HG02763 (cell line): ENCODE measurements around the gene ADCK2.
A peak's percentile ranks its signal among the peaks of the same experiment; 100 is the strongest.
"Not testable (repeated sequence)": the region's sequence is repeated elsewhere in the genome, so short reads cannot be mapped to it uniquely, and the experiment has no call there.

Experiments used
- ATAC-seq: cut with Tn5 transposase; IDR thresholded peaks from one replicate; pipeline ENCODE4 v1.9.1; 2021; ENCODE audit warnings: mild to moderate bottlenecking, moderate library complexity; ENCODE audit not compliant: unreplicated experiment

The ADCK2 gene

GRCh38 chr7:140693849-140694248, 21.1 kb downstream of the ADCK2 start:
- not testable (repeated sequence) for ATAC-seq

- ATAC-seq = no peak
These were observed 21.8 kb downstream of the ADCK2 start for GRCh38 chr7:140694592-140694991.

- no peak for ATAC-seq
These were observed 22.6 kb downstream of the ADCK2 start for GRCh38 chr7:140695381-140695780.

GRCh38 chr7:140696024-140696679, 23.4 kb downstream of the ADCK2 start:
- ATAC-seq = peak; percentile 93

- peak; percentile 85 for ATAC-seq
These were observed 24.1 kb downstream of the ADCK2 start, which contains the start of gene NDUFB2 for GRCh38 chr7:140696680-140697446. NDUFB2 (plus strand) TSS chr7:140696708; CDS start chr7:140696745, 37 bp downstream.

GRCh38 chr7:140697447-140698143, 24.9 kb downstream of the ADCK2 start:
- ATAC-seq = no peak

GRCh38 chr7:140698477-140698876, 25.7 kb downstream of the ADCK2 start:
- no peak for ATAC-seq

- ATAC-seq = no peak
These were observed 30.0 kb downstream of the ADCK2 start for GRCh38 chr7:140702774-140703173.

- ATAC-seq = no peak
These were observed 31.5 kb downstream of the ADCK2 start for GRCh38 chr7:140704205-140704604.

- no peak for ATAC-seq
These were observed 34.4 kb downstream of the ADCK2 start for GRCh38 chr7:140707132-140707531.

- not testable (repeated sequence) for ATAC-seq
These were observed 36.0 kb downstream of the ADCK2 start for GRCh38 chr7:140708764-140709163.

- not testable (repeated sequence) for ATAC-seq
These were observed 39.6 kb downstream of the ADCK2 start for GRCh38 chr7:140712392-140712791.

GRCh38 chr7:140714331-140715040, 41.7 kb downstream of the ADCK2 start:
- ATAC-seq = no peak

- ATAC-seq = no peak
These were observed 47.0 kb downstream of the ADCK2 start for GRCh38 chr7:140719721-140720120.

GRCh38 chr7:140722254-140722653, 49.5 kb downstream of the ADCK2 start:
- no peak for ATAC-seq

- ATAC-seq = no peak
These were observed 50.3 kb downstream of the ADCK2 start for GRCh38 chr7:140723006-140723405.

GRCh38 chr7:140723574-140723973, 50.8 kb downstream of the ADCK2 start:
- no peak for ATAC-seq

- no peak for ATAC-seq
These were observed 52.0 kb downstream of the ADCK2 start for GRCh38 chr7:140724706-140725105.

GRCh38 chr7:140726281-140726680, 53.5 kb downstream of the ADCK2 start:
- no peak for ATAC-seq

GRCh38 chr7:140732416-140732815, 59.7 kb downstream of the ADCK2 start:
- no peak for ATAC-seq

- no peak for ATAC-seq
These were observed 61.4 kb downstream of the ADCK2 start for GRCh38 chr7:140734096-140734495.
